GM23338 (cell line): ENCODE data around the gene ATF7. TPM values are rescaled to one million over a fixed set of nuclear protein-coding genes. Genes with fewer than 3 reads are reported as not detected.

Experiments
- ATAC-seq: fragments of 200-7000 bp; cut with Tn5 transposase; 3 replicates; pipeline ENCODE4 v1.9.1; 2020
- DNase-seq: peaks from one replicate; pipeline ENCODE4 v3.0.0-alpha.2; 2015; ENCODE audit warnings: low spot score
- H2AFZ ChIP-seq: fragments of 200-600 bp; sonication (generic); 2 replicates; pipeline ENCODE4 v1.8.0; 2016; ENCODE audit warnings: antibody characterized with exemption, mild to moderate bottlenecking, moderate library complexity
- H3F3A ChIP-seq: fragments of 200-600 bp; sonication (generic); replicated peaks from 2 replicates; pipeline ENCODE4 v1.8.0; 2017; ENCODE audit warnings: antibody characterized with exemption, mixed run types, low read depth
- H3K27ac ChIP-seq: fragments of 200-600 bp; sonication (generic); 2 replicates; pipeline ENCODE4 v1.6.1; 2016; ENCODE audit warnings: low read depth
- H3K27me3 ChIP-seq: fragments of 200-600 bp; sonication (generic); 2 replicates; pipeline ENCODE4 v1.8.0; 2016; ENCODE audit warnings: mild to moderate bottlenecking, mixed run types, moderate library complexity; ENCODE audit not compliant: insufficient read depth
- H3K36me3 ChIP-seq: fragments of 200-600 bp; sonication (generic); 2 replicates; pipeline ENCODE4 v1.8.0; 2016; ENCODE audit warnings: mild to moderate bottlenecking; ENCODE audit not compliant: insufficient read depth
- H3K4me1 ChIP-seq: fragments of 200-600 bp; sonication (generic); 2 replicates; pipeline ENCODE4 v1.8.0; 2016; ENCODE audit warnings: mild to moderate bottlenecking, moderate library complexity; ENCODE audit not compliant: insufficient read depth
- H3K4me2 ChIP-seq: fragments of 200-600 bp; sonication (generic); 2 replicates; pipeline ENCODE4 v1.7.1; 2017; ENCODE audit warnings: mixed run types
- H3K4me3 ChIP-seq: fragments of 200-600 bp; sonication (generic); 2 replicates; pipeline ENCODE4 v1.6.1; 2016; ENCODE audit warnings: mixed run types
- H3K79me2 ChIP-seq: fragments of 200-600 bp; sonication (generic); replicated peaks from 2 replicates; pipeline ENCODE4 v1.8.0; 2017; ENCODE audit warnings: mild to moderate bottlenecking; ENCODE audit not compliant: insufficient read depth
- H3K9me2 ChIP-seq: fragments of 200-600 bp; sonication (generic); 2 replicates; pipeline ENCODE4 v1.8.0; 2017; ENCODE audit not compliant: insufficient read depth
- H4K20me1 ChIP-seq: fragments of 200-600 bp; sonication (generic); replicated peaks from 2 replicates; pipeline ENCODE4 v1.8.0; 2017; ENCODE audit warnings: mild to moderate bottlenecking; ENCODE audit not compliant: insufficient read depth
- H3K27ac Mint-ChIP-seq: 2 replicates; pipeline ENCODE4 v1.8.0; 2020; ENCODE audit warnings: inconsistent platforms, mild to moderate bottlenecking, moderate library complexity, mixed read lengths
- H3K27me3 Mint-ChIP-seq: 3 replicates; pipeline ENCODE4 v1.8.0; 2022; ENCODE audit warnings: low read depth, mild to moderate bottlenecking, moderate library complexity, mixed read lengths, inconsistent platforms; ENCODE audit not compliant: insufficient read depth, poor library complexity
- H3K36me3 Mint-ChIP-seq: 3 replicates; pipeline ENCODE4 v1.8.0; 2021; ENCODE audit warnings: low read depth, mild to moderate bottlenecking, inconsistent platforms, moderate library complexity, mixed read lengths
- H3K4me1 Mint-ChIP-seq: 3 replicates; pipeline ENCODE4 v1.8.0; 2020; ENCODE audit warnings: mild to moderate bottlenecking, inconsistent platforms, mixed read lengths
- H3K4me3 Mint-ChIP-seq: 3 replicates; pipeline ENCODE4 v1.8.0; 2021; ENCODE audit warnings: moderate library complexity, mild to moderate bottlenecking, inconsistent platforms, mixed read lengths
- H3K9me3 Mint-ChIP-seq: 3 replicates; pipeline ENCODE4 v1.8.0; 2020; ENCODE audit warnings: moderate library complexity, mild to moderate bottlenecking, inconsistent platforms, mixed read lengths
- CREB1 ChIP-seq: fragments of 250-450 bp; sonication (Bioruptor Pico); IDR thresholded peaks from 2 replicates; pipeline ENCODE4 v1.5.0; 2020; ENCODE audit warnings: low read depth, mild to moderate bottlenecking, moderate library complexity
- EZH2 ChIP-seq: fragments of 200-600 bp; sonication (generic); IDR thresholded peaks from one replicate; pipeline ENCODE4 v1.8.0; 2017; ENCODE audit warnings: antibody characterized with exemption, mild to moderate bottlenecking, low read depth; ENCODE audit not compliant: unreplicated experiment
- EZH2phosphoT487 ChIP-seq: fragments of 200-600 bp; sonication (generic); IDR thresholded peaks from one replicate; pipeline ENCODE4 v1.8.1; 2018; ENCODE audit warnings: antibody characterized with exemption; ENCODE audit not compliant: unreplicated experiment
- JUNB ChIP-seq: IDR thresholded peaks from one replicate; pipeline ENCODE4 v1.6.1; 2016; ENCODE audit warnings: antibody characterized with exemption; ENCODE audit not compliant: unreplicated experiment
- NANOG ChIP-seq: IDR thresholded peaks from 2 replicates; pipeline ENCODE4 v1.6.1; 2016; ENCODE audit warnings: antibody characterized with exemption, borderline replicate concordance
- POLR2AphosphoS5 ChIP-seq: IDR thresholded peaks from 2 replicates; pipeline ENCODE4 v1.6.1; 2016; ENCODE audit warnings: antibody characterized with exemption, low read depth
- STAT1 ChIP-seq: IDR thresholded peaks from one replicate; pipeline ENCODE4 v1.6.1; 2016; ENCODE audit warnings: antibody characterized with exemption; ENCODE audit not compliant: unreplicated experiment
- ZNF114 ChIP-seq: fragments of 250-450 bp; sonication (Bioruptor Pico); IDR thresholded peaks from 2 replicates; pipeline ENCODE4 v1.5.0; 2020; ENCODE audit warnings: mild to moderate bottlenecking, moderate library complexity
- ZNF331 ChIP-seq: fragments of 250-450 bp; sonication (Bioruptor Pico); IDR thresholded peaks from 2 replicates; pipeline ENCODE4 v1.5.0; 2020; ENCODE audit warnings: low read depth, mild to moderate bottlenecking, moderate library complexity
- polyA plus RNA-seq: library from polyadenylated mRNA; unstranded; fragments of >200 nt; fragmentation: Nextera tagmentation; extraction: Ambion mirVana; gene quantifications from 2 replicates; pipeline ENCODE4 v1.2.1, GENCODE V29; 2016
- total RNA-seq: library from RNA; depleted of rRNA; stranded (reverse); fragments of >200 nt; shearing (Covaris generic); gene quantifications from 2 replicates; pipeline ENCODE4 v1.2.3, GENCODE V29; 2014
- TF ChIP-seq, protein P1 (sequence below): IDR thresholded peaks from one replicate; pipeline ENCODE4 v1.6.1; 2018; ENCODE audit warnings: antibody characterized with exemption; ENCODE audit not compliant: unreplicated experiment
- TF ChIP-seq, protein P2 (sequence below), 2 experiments: fragments of 200-600 bp in 1 of 2; sonication (generic) in 1 of 2; conservative IDR thresholded peaks; 2 replicates each; pipeline versions ENCODE4 v1.5.1 to v1.6.1; 2016 to 2017; ENCODE audit warnings: antibody characterized with exemption in 2 of 2, low read depth in 2 of 2, mild to moderate bottlenecking in 2 of 2, moderate library complexity in 1 of 2
- TF ChIP-seq, protein P3 (sequence below): fragments of 250-450 bp; sonication (Bioruptor Pico); IDR thresholded peaks from 2 replicates; pipeline ENCODE4 v1.5.0; 2020; ENCODE audit warnings: mild to moderate bottlenecking, moderate library complexity
- TF ChIP-seq, protein P4 (sequence below): IDR thresholded peaks from 2 replicates; pipeline ENCODE4 v1.6.1; 2016; ENCODE audit warnings: antibody characterized with exemption

ATF7 gene
- total and polyA plus RNA-seq, 2 experiments from 2014 or later, result 13.9 to 16.3 TPM

DNA sequence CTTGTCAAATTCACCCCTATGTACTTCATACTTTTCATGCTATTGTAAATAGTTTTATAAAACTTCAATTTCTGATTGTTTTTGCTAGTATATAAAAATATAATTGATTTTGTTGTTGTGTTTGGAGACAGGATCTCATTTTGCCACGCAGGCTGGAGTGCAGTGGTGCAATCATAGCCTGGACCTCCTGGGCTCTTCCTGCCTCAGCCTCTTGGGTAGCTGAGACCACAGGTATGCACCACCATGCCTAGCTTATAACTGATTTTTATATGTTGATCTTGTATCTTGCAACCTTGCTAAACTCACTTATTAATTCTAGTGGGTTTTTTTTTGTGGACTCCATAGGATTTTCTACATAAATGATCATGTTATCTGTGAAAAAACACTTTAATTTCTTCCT, 26.2 kb upstream of the ATF7 start:
- ATAC-seq, result peak; percentile 38; the same call in 1 of the 3 replicates
- H3K36me3 Mint-ChIP-seq, result no peaks in the 10 kb centered on the region

More for the DNA sequence above, 26.2 kb upstream of the ATF7 start:
- H3F3A ChIP-seq, result no peaks in the 10 kb centered on the region
- H3K79me2 ChIP-seq, result no peaks in the 10 kb centered on the region
- no peaks in the 10 kb centered on the region for H3K27me3 ChIP-seq
- H2AFZ ChIP-seq, result no peak overlapping the region
- no peak for TF ChIP-seq EZH2
- no peak for TF ChIP-seq POLR2AphosphoS5
- TF ChIP-seq, protein P1, sequence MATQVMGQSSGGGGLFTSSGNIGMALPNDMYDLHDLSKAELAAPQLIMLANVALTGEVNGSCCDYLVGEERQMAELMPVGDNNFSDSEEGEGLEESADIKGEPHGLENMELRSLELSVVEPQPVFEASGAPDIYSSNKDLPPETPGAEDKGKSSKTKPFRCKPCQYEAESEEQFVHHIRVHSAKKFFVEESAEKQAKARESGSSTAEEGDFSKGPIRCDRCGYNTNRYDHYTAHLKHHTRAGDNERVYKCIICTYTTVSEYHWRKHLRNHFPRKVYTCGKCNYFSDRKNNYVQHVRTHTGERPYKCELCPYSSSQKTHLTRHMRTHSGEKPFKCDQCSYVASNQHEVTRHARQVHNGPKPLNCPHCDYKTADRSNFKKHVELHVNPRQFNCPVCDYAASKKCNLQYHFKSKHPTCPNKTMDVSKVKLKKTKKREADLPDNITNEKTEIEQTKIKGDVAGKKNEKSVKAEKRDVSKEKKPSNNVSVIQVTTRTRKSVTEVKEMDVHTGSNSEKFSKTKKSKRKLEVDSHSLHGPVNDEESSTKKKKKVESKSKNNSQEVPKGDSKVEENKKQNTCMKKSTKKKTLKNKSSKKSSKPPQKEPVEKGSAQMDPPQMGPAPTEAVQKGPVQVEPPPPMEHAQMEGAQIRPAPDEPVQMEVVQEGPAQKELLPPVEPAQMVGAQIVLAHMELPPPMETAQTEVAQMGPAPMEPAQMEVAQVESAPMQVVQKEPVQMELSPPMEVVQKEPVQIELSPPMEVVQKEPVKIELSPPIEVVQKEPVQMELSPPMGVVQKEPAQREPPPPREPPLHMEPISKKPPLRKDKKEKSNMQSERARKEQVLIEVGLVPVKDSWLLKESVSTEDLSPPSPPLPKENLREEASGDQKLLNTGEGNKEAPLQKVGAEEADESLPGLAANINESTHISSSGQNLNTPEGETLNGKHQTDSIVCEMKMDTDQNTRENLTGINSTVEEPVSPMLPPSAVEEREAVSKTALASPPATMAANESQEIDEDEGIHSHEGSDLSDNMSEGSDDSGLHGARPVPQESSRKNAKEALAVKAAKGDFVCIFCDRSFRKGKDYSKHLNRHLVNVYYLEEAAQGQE, result no peak
- TF ChIP-seq STAT1, result no peak
- TF ChIP-seq, protein P2, sequence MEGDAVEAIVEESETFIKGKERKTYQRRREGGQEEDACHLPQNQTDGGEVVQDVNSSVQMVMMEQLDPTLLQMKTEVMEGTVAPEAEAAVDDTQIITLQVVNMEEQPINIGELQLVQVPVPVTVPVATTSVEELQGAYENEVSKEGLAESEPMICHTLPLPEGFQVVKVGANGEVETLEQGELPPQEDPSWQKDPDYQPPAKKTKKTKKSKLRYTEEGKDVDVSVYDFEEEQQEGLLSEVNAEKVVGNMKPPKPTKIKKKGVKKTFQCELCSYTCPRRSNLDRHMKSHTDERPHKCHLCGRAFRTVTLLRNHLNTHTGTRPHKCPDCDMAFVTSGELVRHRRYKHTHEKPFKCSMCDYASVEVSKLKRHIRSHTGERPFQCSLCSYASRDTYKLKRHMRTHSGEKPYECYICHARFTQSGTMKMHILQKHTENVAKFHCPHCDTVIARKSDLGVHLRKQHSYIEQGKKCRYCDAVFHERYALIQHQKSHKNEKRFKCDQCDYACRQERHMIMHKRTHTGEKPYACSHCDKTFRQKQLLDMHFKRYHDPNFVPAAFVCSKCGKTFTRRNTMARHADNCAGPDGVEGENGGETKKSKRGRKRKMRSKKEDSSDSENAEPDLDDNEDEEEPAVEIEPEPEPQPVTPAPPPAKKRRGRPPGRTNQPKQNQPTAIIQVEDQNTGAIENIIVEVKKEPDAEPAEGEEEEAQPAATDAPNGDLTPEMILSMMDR (conservative IDR thresholded peaks at IDR 0.05; ENCODE audit: low read depth in 2 of 2), result no peak
- TF ChIP-seq CREB1, result no peak
- TF ChIP-seq, protein P3, sequence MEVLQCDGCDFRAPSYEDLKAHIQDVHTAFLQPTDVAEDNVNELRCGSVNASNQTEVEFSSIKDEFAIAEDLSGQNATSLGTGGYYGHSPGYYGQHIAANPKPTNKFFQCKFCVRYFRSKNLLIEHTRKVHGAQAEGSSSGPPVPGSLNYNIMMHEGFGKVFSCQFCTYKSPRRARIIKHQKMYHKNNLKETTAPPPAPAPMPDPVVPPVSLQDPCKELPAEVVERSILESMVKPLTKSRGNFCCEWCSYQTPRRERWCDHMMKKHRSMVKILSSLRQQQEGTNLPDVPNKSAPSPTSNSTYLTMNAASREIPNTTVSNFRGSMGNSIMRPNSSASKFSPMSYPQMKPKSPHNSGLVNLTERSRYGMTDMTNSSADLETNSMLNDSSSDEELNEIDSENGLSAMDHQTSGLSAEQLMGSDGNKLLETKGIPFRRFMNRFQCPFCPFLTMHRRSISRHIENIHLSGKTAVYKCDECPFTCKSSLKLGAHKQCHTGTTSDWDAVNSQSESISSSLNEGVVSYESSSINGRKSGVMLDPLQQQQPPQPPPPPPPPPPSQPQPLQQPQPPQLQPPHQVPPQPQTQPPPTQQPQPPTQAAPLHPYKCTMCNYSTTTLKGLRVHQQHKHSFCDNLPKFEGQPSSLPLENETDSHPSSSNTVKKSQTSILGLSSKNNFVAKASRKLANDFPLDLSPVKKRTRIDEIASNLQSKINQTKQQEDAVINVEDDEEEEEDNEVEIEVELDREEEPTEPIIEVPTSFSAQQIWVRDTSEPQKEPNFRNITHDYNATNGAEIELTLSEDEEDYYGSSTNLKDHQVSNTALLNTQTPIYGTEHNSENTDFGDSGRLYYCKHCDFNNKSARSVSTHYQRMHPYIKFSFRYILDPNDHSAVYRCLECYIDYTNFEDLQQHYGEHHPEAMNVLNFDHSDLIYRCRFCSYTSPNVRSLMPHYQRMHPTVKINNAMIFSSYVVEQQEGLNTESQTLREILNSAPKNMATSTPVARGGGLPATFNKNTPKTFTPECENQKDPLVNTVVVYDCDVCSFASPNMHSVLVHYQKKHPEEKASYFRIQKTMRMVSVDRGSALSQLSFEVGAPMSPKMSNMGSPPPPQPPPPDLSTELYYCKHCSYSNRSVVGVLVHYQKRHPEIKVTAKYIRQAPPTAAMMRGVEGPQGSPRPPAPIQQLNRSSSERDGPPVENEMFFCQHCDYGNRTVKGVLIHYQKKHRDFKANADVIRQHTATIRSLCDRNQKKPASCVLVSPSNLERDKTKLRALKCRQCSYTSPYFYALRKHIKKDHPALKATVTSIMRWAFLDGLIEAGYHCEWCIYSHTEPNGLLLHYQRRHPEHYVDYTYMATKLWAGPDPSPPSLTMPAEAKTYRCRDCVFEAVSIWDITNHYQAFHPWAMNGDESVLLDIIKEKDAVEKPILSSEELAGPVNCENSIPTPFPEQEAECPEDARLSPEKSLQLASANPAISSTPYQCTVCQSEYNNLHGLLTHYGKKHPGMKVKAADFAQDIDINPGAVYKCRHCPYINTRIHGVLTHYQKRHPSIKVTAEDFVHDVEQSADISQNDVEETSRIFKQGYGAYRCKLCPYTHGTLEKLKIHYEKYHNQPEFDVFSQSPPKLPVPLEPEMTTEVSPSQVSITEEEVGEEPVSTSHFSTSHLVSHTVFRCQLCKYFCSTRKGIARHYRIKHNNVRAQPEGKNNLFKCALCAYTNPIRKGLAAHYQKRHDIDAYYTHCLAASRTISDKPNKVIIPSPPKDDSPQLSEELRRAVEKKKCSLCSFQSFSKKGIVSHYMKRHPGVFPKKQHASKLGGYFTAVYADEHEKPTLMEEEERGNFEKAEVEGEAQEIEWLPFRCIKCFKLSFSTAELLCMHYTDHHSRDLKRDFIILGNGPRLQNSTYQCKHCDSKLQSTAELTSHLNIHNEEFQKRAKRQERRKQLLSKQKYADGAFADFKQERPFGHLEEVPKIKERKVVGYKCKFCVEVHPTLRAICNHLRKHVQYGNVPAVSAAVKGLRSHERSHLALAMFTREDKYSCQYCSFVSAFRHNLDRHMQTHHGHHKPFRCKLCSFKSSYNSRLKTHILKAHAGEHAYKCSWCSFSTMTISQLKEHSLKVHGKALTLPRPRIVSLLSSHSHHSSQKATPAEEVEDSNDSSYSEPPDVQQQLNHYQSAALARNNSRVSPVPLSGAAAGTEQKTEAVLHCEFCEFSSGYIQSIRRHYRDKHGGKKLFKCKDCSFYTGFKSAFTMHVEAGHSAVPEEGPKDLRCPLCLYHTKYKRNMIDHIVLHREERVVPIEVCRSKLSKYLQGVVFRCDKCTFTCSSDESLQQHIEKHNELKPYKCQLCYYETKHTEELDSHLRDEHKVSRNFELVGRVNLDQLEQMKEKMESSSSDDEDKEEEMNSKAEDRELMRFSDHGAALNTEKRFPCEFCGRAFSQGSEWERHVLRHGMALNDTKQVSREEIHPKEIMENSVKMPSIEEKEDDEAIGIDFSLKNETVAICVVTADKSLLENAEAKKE, result no peak
- TF ChIP-seq, protein P4, sequence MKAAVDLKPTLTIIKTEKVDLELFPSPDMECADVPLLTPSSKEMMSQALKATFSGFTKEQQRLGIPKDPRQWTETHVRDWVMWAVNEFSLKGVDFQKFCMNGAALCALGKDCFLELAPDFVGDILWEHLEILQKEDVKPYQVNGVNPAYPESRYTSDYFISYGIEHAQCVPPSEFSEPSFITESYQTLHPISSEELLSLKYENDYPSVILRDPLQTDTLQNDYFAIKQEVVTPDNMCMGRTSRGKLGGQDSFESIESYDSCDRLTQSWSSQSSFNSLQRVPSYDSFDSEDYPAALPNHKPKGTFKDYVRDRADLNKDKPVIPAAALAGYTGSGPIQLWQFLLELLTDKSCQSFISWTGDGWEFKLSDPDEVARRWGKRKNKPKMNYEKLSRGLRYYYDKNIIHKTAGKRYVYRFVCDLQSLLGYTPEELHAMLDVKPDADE, result no peak
- no peak for TF ChIP-seq ZNF114 (CRISPR knock-in tag)
- no peak for TF ChIP-seq ZNF331 (CRISPR knock-in tag)
- no peak for TF ChIP-seq EZH2phosphoT487
- no peak for TF ChIP-seq JUNB
- TF ChIP-seq NANOG, result no peak
- no peak for DNase-seq
- Mint-ChIP-seq H3K27me3 (peaks cover 4% of the 10 kb centered on the region), H3K4me3 (no peak overlapping the region), H3K4me1 (no peaks in the 10 kb centered on the region), H3K27ac (no peak overlapping the region), H3K9me3 (no peaks in the 10 kb centered on the region)
- H3K4me1 ChIP-seq, result no peaks in the 10 kb centered on the region
- H3K27ac ChIP-seq, result no peak overlapping the region
- no peak overlapping the region for H3K4me2 ChIP-seq
- no peak overlapping the region for H3K4me3 ChIP-seq
- H3K9me2 ChIP-seq, result no peaks in the 10 kb centered on the region
- no peaks in the 10 kb centered on the region for H3K36me3 ChIP-seq
- no peaks in the 10 kb centered on the region for H4K20me1 ChIP-seq
